B cell (primary cell): Measurements from ENCODE around the gene TYW1. TPM values are rescaled to one million over a fixed set of nuclear protein-coding genes. Genes with fewer than 3 reads are reported as not detected.

Experiments
- ATAC-seq: fragments of 200-7000 bp; cut with Tn5 transposase; one replicate; pipeline ENCODE4 v1.10.0; 2021; ENCODE audit warnings: low read depth, mild to moderate bottlenecking, moderate number of reproducible peaks, moderate library complexity
- CTCF ChIA-PET: fragments of 350-600 bp; sonication (Branson Sonifier 250); formaldehyde crosslinking; loops from one replicate; lab custom pipeline; 2021; ENCODE audit warnings: antibody characterized with exemption, inconsistent platforms; lab: Charles Lee
- POLR2A ChIA-PET: fragments of 350-600 bp; sonication (Branson Sonifier 250); formaldehyde crosslinking; loops from one replicate; lab custom pipeline; 2021; ENCODE audit warnings: antibody characterized with exemption; lab: Charles Lee
- DNase-seq: peaks from one replicate; pipeline ENCODE4 v3.0.0; 2013
- H2AFZ ChIP-seq: 2 replicates; pipeline ENCODE4 v1.6.1; 2012; ENCODE audit warnings: mild to moderate bottlenecking, low read depth, low read length; ENCODE audit not compliant: insufficient read depth, poor library complexity, severe bottlenecking
- H3K27ac ChIP-seq, 2 donors: 1 replicate in 1 of 2; 2 replicates in 1 of 2; pipeline ENCODE4 v1.5.1; 2012 to 2013; ENCODE audit warnings: low read length in 2 of 2, mild to moderate bottlenecking in 2 of 2, moderate library complexity in 1 of 2
- H3K27me3 ChIP-seq, 4 experiments: fragments of 200-600 bp in 1 of 4; sonication (generic) in 1 of 4; replicated peaks in 1 of 4; 1 replicate in 2 of 4; 2 replicates in 2 of 4; pipeline versions ENCODE4 v1.6.1 to v1.7.0; 2013 to 2016; ENCODE audit warnings: low read length in 3 of 4, mild to moderate bottlenecking in 2 of 4, mixed read lengths in 1 of 4, moderate library complexity in 1 of 4; ENCODE audit not compliant: insufficient read depth in 4 of 4, control insufficient read depth in 3 of 4; ENCODE audit errors: control extremely low read depth in 1 of 4
- H3K36me3 ChIP-seq, 2 experiments: replicated peaks in 1 of 2; 1 replicate in 1 of 2; 2 replicates in 1 of 2; pipeline versions ENCODE4 v1.6.1 to v1.7.1; 2013; ENCODE audit warnings: low read length in 1 of 2; ENCODE audit not compliant: insufficient read depth in 2 of 2, control insufficient read depth in 1 of 2; ENCODE audit errors: control extremely low read depth in 1 of 2, extremely low read depth in 1 of 2
- H3K4me1 ChIP-seq, 2 donors: fragments of 200-600 bp in 1 of 2; sonication (generic) in 1 of 2; 1 replicate in 1 of 2; 2 replicates in 1 of 2; pipeline versions ENCODE4 v1.5.1 to v1.6.1; 2013 to 2017; ENCODE audit warnings: low read length in 2 of 2; ENCODE audit not compliant: control insufficient read depth in 2 of 2, insufficient read depth in 2 of 2
- H3K4me2 ChIP-seq: replicated peaks from 2 replicates; pipeline ENCODE3; 2012; ENCODE audit warnings: mild to moderate bottlenecking, low read depth, low read length; ENCODE audit not compliant: poor library complexity, severe bottlenecking
- H3K4me3 ChIP-seq, 5 experiments: fragments of 200-600 bp in 1 of 5; sonication (generic) in 1 of 5; 1 replicate in 3 of 5; 2 replicates in 2 of 5; pipeline versions ENCODE4 v1.5.1 to v1.7.0; 2011 to 2016; ENCODE audit warnings: low read length in 4 of 5, mild to moderate bottlenecking in 4 of 5, low read depth in 2 of 5, control low read depth in 1 of 5, moderate library complexity in 1 of 5; ENCODE audit not compliant: insufficient read depth in 1 of 5; ENCODE audit errors: control extremely low read depth in 1 of 5, extremely low read depth in 1 of 5
- H3K79me2 ChIP-seq: fragments of 200-600 bp; sonication (generic); one replicate; pipeline ENCODE4 v1.6.0; 2016; ENCODE audit warnings: low read length; ENCODE audit not compliant: control insufficient read depth, insufficient read depth
- H3K9ac ChIP-seq: fragments of 200-600 bp; sonication (generic); 2 replicates; pipeline ENCODE4 v1.6.1; 2017; ENCODE audit warnings: mild to moderate bottlenecking, low read length, moderate library complexity
- H3K9me3 ChIP-seq, 3 donors: one replicate each; pipeline versions ENCODE4 v1.6.1 to v1.7.1; 2013; ENCODE audit warnings: low read length in 2 of 3; ENCODE audit not compliant: control insufficient read depth in 2 of 3, insufficient read depth in 1 of 3; ENCODE audit errors: control extremely low read depth in 1 of 3
- H4K20me1 ChIP-seq: 2 replicates; pipeline ENCODE4 v1.6.0; 2012; ENCODE audit warnings: mild to moderate bottlenecking, low read length; ENCODE audit not compliant: insufficient read depth, control insufficient read depth, poor library complexity, severe bottlenecking
- H3K27ac Mint-ChIP-seq: one replicate; pipeline ENCODE4 v1.8.0; 2021; ENCODE audit warnings: mixed read lengths
- H3K27me3 Mint-ChIP-seq: one replicate; pipeline ENCODE4 v1.8.0; 2021; ENCODE audit warnings: mixed read lengths
- H3K4me1 Mint-ChIP-seq: one replicate; pipeline ENCODE4 v1.8.0; 2021; ENCODE audit warnings: mixed read lengths
- H3K4me3 Mint-ChIP-seq: one replicate; pipeline ENCODE4 v1.8.0; 2021; ENCODE audit warnings: mixed read lengths
- H3K9me3 Mint-ChIP-seq: one replicate; pipeline ENCODE4 v1.8.0; 2022; ENCODE audit warnings: mixed read lengths; ENCODE audit not compliant: insufficient read depth
- CTCF ChIP-seq: fragments of 200-600 bp; IDR thresholded peaks from one replicate; pipeline ENCODE4 v1.8.0; 2022; ENCODE audit warnings: antibody characterized with exemption, mild to moderate bottlenecking
- EZH2 ChIP-seq: IDR thresholded peaks from 2 replicates; pipeline ENCODE4 v1.6.1; 2012; ENCODE audit warnings: borderline replicate concordance, low read depth, mild to moderate bottlenecking, moderate library complexity, low read length; ENCODE audit not compliant: insufficient read depth, poor library complexity, severe bottlenecking
- WGBS: methylation state at CpG from one replicate; pipeline ENCODE4 v1.1.5; 2013; ENCODE audit warnings: missing lambda C conversion rate; ENCODE audit not compliant: insufficient coverage; 5-methylcytosine and 5-hydroxymethylcytosine counted together
- intact Hi-C: fragments of 100-400 bp; cut with micrococcal nuclease; formaldehyde crosslinking; loops from one replicate; pipeline ENCODE4 v1.10.0; 2022
- polyA plus RNA-seq: library from polyadenylated mRNA; depleted of rRNA; stranded (reverse); fragments of >200 nt; gene quantifications from 2 replicates; pipeline ENCODE4 v1.2.3, GENCODE V29; 2012
- total RNA-seq, 2 donors: library from RNA; stranded (reverse); fragments of 120-200 nt in 1 of 2; gene quantifications; 1 replicate in 1 of 2; 2 replicates in 1 of 2; pipeline versions ENCODE4 v1.2.3 to v1.2.4, GENCODE V29; 2013 to 2022

The TYW1 gene
- total and polyA plus RNA-seq, 2 donors (not counting 1 experiment from before 2014, with no cell fraction given), result 9.4 to 33.6 TPM

DNA sequence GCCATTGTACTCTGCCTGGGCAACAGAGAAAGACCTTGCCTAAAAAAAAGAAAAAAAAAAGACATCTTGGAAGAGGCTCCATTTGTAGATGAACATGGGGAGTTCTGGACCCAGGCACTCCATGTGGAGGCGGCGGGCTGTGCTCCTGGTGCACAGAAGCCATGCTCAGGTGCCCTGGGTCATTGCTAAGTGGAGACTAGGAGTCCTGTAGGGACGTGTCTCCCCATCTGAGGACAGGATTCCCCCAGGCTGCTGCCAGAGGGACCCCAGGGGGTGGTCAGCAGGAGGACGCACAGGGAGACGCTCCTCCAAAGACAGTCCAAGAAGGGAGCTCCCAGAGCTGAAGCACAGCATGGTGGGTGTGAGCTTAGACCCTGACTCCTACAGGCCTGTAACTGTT, 35.5 kb upstream of the TYW1 start:
- no peak overlapping the region for H3K4me3 Mint-ChIP-seq
- H3K9me3 Mint-ChIP-seq, result no peaks in the 10 kb centered on the region
- 100% methylated on average over 5 of the region's 5 CpGs for WGBS

DNA sequence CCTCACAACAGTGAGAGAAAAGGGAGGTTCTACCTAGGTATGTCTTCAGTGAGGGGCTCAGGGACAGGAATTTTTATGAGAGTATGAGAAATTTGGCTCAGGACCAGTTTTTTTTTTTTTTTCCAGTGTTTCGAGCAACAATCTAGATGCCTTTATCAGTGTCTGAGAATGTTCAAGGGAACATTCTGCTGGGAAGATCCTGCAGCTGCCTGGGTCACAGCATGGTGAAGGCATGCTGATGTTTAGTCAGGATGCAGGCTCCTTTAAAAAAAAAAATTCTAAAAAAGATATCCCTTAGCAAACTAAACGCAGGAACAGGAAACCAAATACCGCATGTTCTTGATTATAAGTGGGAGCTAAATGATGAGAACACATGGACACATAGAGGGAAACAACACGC, 32.2 kb upstream of the TYW1 start:
- H3K79me2 ChIP-seq, result no peaks in the 10 kb centered on the region
- WGBS, result 34% methylated on average over 2 of the region's 4 CpGs
- no peak overlapping the region for H3K4me3 ChIP-seq
- no peaks in the 10 kb centered on the region for H3K9me3 ChIP-seq
- DNase-seq (no peak), ATAC-seq (no peak)
- no peaks in the 10 kb centered on the region for H4K20me1 ChIP-seq
- H2AFZ ChIP-seq, result no peak overlapping the region
- no peak for TF ChIP-seq CTCF
- no peak for TF ChIP-seq EZH2
- Mint-ChIP-seq H3K4me1 (no peaks in the 10 kb centered on the region), H3K27ac (no peak overlapping the region), H3K9me3 (no peaks in the 10 kb centered on the region), H3K4me3 (no peak overlapping the region), H3K27me3 (no peaks in the 10 kb centered on the region)
- H3K27me3 ChIP-seq, result no peaks in the 10 kb centered on the region
- no peak overlapping the region for H3K9ac ChIP-seq
- ChIA-PET POLR2A (no interaction called here), CTCF (no interaction called here)
- no peak overlapping the region for H3K27ac ChIP-seq
- no peak overlapping the region for H3K4me2 ChIP-seq
- H3K4me1 ChIP-seq, result no peaks in the 10 kb centered on the region
- H3K36me3 ChIP-seq, result peaks cover 0 to 3% of the 10 kb centered on the region in 2 experiments
- intact Hi-C loops, result no loop called here

More for the DNA sequence above, 35.5 kb upstream of the TYW1 start:
- no peak overlapping the region for H3K9ac ChIP-seq
- no peak overlapping the region for H3K27ac ChIP-seq
- no peaks in the 10 kb centered on the region for H4K20me1 ChIP-seq
- no peaks in the 10 kb centered on the region for H3K4me1 ChIP-seq
- no peak for DNase-seq
- ATAC-seq, result no peak
- no peak overlapping the region for H3K4me3 ChIP-seq
- no peaks in the 10 kb centered on the region for H3K79me2 ChIP-seq
- Mint-ChIP-seq H3K27me3 (no peaks in the 10 kb centered on the region), H3K4me1 (no peaks in the 10 kb centered on the region), H3K27ac (no peak overlapping the region)
- intact Hi-C loops, result no loop called here
- no peaks in the 10 kb centered on the region for H3K9me3 ChIP-seq
- ChIA-PET CTCF (no interaction called here), POLR2A (no interaction called here)
- H3K4me2 ChIP-seq, result no peak overlapping the region
- H2AFZ ChIP-seq, result no peak overlapping the region
- peaks cover 0 to 35% of the 10 kb centered on the region in 2 experiments for H3K36me3 ChIP-seq
- TF ChIP-seq CTCF (no peak), EZH2 (no peak)
- no peaks in the 10 kb centered on the region for H3K27me3 ChIP-seq
